Measurements from ENCODE around the gene TSPAN13.

GRCh38 chr7:16801579-16801978, 48.0 kb downstream of the TSPAN13 start:
- no peak for TF ChIP-seq POLR2A (IDR thresholded peaks at IDR 0.05)
- TF ChIP-seq CTCF (IDR thresholded peaks at IDR 0.05) = no peak
- TF ChIP-seq POLR2AphosphoS5 (IDR thresholded peaks at IDR 0.05) = no peak

Measured in stomach (tissue), 4 donors.